Fibroblast of peridontal ligament (primary cell): Measurements from ENCODE around the gene GRIK3.

Experiments used
- DNase-seq: peaks from one replicate; pipeline ENCODE4 v3.0.0-alpha.2; 2010; ENCODE audit errors: extremely low read depth

GRIK3 gene

GRCh38 chr1:37015713-37016112, 18.6 kb downstream of the GRIK3 start:
- no peak for DNase-seq

GRCh38 chr1:37012226-37012625, 22.1 kb downstream of the GRIK3 start:
- no peak for DNase-seq

GRCh38 chr1:37010011-37010410, 24.3 kb downstream of the GRIK3 start:
- no peak for DNase-seq

GRCh38 chr1:37009521-37009920, 24.8 kb downstream of the GRIK3 start:
- no peak for DNase-seq

- DNase-seq, result no peak
Measured at GRCh38 chr1:37006132-37006868, 28.0 kb downstream of the GRIK3 start.

GRCh38 chr1:37002898-37003297, 31.4 kb downstream of the GRIK3 start:
- DNase-seq, result no peak

GRCh38 chr1:37001703-37002102, 32.6 kb downstream of the GRIK3 start:
- DNase-seq, result no peak

GRCh38 chr1:36996106-36996505, 38.2 kb downstream of the GRIK3 start:
- no peak for DNase-seq

- DNase-seq, result no peak
Measured at GRCh38 chr1:36994868-36995267, 39.4 kb downstream of the GRIK3 start.

GRCh38 chr1:36994294-36994693, 40.0 kb downstream of the GRIK3 start:
- no peak for DNase-seq

GRCh38 chr1:36992139-36992943, 42.0 kb downstream of the GRIK3 start:
- DNase-seq, result no peak

- no peak for DNase-seq
Measured at GRCh38 chr1:36991551-36991950, 42.8 kb downstream of the GRIK3 start.

GRCh38 chr1:36990928-36991327, 43.4 kb downstream of the GRIK3 start:
- no peak for DNase-seq

GRCh38 chr1:36989241-36989640, 45.1 kb downstream of the GRIK3 start:
- DNase-seq, result no peak

- DNase-seq, result no peak
Measured at GRCh38 chr1:36988741-36989193, 45.5 kb downstream of the GRIK3 start.

GRCh38 chr1:36988321-36988720, 46.0 kb downstream of the GRIK3 start:
- no peak for DNase-seq

GRCh38 chr1:36987276-36987675, 47.0 kb downstream of the GRIK3 start:
- no peak for DNase-seq

- DNase-seq, result no peak
Measured at GRCh38 chr1:36986241-36986985, 47.9 kb downstream of the GRIK3 start.

- DNase-seq, result no peak
Measured at GRCh38 chr1:36984675-36985074, 49.6 kb downstream of the GRIK3 start.

GRCh38 chr1:36984026-36984425, 50.3 kb downstream of the GRIK3 start:
- no peak for DNase-seq

GRCh38 chr1:36982709-36983108, 51.6 kb downstream of the GRIK3 start:
- DNase-seq, result no peak
